ENCODE data around the gene ADAT1.

DNA sequence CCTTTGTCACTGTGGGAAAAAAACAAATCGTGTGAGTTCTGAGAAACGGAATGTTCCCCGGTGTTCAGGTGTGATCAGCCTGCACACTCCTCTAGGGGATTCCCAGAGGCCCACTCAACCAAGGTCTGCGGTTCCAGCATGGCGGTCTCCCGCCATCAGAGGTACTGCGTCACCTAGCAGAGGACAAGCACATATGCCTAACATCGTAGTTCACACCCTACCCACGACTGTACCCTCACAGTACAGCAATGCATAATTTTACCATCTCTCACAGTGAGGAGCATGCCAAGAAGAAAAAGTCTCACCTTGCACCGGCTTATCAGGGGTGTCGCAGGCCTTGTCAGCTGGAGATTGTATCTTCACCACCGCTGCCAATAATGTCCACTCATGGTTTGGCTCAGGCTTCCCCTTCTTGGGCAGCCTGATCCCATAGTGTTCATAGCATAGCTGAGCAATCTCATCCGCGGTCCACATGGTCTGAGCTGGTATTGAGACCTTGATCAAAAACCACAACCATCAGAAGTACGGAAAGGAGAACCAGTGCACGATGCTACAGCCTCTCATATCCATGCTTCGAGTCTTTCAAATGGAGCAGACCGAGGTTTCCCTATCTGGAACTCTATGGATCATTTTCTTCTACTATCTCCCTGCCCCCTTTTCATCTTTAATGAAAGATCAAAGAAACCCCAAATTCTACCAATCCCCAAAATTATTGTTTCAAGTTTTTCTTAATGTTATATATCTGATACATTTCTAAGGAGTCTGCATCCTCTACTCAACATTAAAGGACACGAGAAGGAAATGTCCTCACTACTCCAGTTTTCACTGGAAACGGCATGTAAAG is 2.5 kb downstream of the ADAT1 start:
- TF ChIP-seq POLR2A (IDR thresholded peaks at IDR 0.05; ENCODE audit: borderline replicate concordance, extremely low read depth, insufficient read depth, insufficient read length) (no peak), EZH2 (IDR thresholded peaks at IDR 0.05) (no peak), POLR2AphosphoS5 (IDR thresholded peaks at IDR 0.05; ENCODE audit: low read depth, low read length) (no peak)
- TF ChIP-seq, protein P1, sequence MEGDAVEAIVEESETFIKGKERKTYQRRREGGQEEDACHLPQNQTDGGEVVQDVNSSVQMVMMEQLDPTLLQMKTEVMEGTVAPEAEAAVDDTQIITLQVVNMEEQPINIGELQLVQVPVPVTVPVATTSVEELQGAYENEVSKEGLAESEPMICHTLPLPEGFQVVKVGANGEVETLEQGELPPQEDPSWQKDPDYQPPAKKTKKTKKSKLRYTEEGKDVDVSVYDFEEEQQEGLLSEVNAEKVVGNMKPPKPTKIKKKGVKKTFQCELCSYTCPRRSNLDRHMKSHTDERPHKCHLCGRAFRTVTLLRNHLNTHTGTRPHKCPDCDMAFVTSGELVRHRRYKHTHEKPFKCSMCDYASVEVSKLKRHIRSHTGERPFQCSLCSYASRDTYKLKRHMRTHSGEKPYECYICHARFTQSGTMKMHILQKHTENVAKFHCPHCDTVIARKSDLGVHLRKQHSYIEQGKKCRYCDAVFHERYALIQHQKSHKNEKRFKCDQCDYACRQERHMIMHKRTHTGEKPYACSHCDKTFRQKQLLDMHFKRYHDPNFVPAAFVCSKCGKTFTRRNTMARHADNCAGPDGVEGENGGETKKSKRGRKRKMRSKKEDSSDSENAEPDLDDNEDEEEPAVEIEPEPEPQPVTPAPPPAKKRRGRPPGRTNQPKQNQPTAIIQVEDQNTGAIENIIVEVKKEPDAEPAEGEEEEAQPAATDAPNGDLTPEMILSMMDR (IDR thresholded peaks at IDR 0.05 in 2 of 3, conservative IDR thresholded peaks at IDR 0.05 in 1 of 3; ENCODE audit: borderline replicate concordance in 1 of 3, insufficient read depth in 1 of 3, low read depth in 2 of 3, low read length in 2 of 3) = no peak
- TF ChIP-seq, protein P2, sequence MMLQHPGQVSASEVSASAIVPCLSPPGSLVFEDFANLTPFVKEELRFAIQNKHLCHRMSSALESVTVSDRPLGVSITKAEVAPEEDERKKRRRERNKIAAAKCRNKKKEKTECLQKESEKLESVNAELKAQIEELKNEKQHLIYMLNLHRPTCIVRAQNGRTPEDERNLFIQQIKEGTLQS (IDR thresholded peaks at IDR 0.05) = no peak
- TF ChIP-seq, protein P3, sequence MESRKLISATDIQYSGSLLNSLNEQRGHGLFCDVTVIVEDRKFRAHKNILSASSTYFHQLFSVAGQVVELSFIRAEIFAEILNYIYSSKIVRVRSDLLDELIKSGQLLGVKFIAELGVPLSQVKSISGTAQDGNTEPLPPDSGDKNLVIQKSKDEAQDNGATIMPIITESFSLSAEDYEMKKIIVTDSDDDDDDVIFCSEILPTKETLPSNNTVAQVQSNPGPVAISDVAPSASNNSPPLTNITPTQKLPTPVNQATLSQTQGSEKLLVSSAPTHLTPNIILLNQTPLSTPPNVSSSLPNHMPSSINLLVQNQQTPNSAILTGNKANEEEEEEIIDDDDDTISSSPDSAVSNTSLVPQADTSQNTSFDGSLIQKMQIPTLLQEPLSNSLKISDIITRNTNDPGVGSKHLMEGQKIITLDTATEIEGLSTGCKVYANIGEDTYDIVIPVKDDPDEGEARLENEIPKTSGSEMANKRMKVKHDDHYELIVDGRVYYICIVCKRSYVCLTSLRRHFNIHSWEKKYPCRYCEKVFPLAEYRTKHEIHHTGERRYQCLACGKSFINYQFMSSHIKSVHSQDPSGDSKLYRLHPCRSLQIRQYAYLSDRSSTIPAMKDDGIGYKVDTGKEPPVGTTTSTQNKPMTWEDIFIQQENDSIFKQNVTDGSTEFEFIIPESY (IDR thresholded peaks at IDR 0.05; ENCODE audit: extremely low read depth, insufficient replicate concordance, low read length) = no peak
- TF ChIP-seq, protein P4, sequence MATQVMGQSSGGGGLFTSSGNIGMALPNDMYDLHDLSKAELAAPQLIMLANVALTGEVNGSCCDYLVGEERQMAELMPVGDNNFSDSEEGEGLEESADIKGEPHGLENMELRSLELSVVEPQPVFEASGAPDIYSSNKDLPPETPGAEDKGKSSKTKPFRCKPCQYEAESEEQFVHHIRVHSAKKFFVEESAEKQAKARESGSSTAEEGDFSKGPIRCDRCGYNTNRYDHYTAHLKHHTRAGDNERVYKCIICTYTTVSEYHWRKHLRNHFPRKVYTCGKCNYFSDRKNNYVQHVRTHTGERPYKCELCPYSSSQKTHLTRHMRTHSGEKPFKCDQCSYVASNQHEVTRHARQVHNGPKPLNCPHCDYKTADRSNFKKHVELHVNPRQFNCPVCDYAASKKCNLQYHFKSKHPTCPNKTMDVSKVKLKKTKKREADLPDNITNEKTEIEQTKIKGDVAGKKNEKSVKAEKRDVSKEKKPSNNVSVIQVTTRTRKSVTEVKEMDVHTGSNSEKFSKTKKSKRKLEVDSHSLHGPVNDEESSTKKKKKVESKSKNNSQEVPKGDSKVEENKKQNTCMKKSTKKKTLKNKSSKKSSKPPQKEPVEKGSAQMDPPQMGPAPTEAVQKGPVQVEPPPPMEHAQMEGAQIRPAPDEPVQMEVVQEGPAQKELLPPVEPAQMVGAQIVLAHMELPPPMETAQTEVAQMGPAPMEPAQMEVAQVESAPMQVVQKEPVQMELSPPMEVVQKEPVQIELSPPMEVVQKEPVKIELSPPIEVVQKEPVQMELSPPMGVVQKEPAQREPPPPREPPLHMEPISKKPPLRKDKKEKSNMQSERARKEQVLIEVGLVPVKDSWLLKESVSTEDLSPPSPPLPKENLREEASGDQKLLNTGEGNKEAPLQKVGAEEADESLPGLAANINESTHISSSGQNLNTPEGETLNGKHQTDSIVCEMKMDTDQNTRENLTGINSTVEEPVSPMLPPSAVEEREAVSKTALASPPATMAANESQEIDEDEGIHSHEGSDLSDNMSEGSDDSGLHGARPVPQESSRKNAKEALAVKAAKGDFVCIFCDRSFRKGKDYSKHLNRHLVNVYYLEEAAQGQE (IDR thresholded peaks at IDR 0.05; ENCODE audit: low read depth) = no peak
